ENCODE measurements around the gene ZNRF2.
"Not testable (repeated sequence)": the region's sequence is repeated elsewhere in the genome, so short reads cannot be mapped to it uniquely, and the experiment has no call there.

The ZNRF2 gene

DNA sequence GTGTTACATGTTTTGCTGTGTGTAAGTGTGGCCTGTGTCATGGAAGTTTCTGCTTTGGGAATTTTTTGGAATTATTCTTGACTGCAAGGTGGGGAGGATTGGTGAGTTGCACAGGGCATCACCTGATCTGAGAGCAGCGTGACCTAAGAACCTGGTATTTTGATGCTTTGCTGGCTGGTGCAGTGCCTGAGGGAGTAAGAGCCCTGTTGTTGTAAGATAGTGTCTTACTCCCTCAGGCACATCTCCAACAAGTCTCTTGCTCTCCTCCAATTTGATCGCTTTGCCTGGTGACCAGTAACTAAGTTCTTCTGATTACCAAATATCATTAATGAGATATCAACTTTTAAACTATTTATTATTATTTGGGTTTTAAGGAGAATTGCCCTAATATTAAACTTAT, 5.2 kb downstream of the ZNRF2 start:
- H3K9me3 ChIP-seq (ENCODE audit: control insufficient read depth, insufficient read depth, low read length); H3K9ac ChIP-seq (ENCODE audit: low read depth, low read length); H3K36me3 ChIP-seq (ENCODE audit: insufficient read depth, low read length): not testable (repeated sequence)
- H3K4me1 ChIP-seq (ENCODE audit: insufficient read depth, low read length), result peaks cover 11% of the 10 kb centered on the region

DNA sequence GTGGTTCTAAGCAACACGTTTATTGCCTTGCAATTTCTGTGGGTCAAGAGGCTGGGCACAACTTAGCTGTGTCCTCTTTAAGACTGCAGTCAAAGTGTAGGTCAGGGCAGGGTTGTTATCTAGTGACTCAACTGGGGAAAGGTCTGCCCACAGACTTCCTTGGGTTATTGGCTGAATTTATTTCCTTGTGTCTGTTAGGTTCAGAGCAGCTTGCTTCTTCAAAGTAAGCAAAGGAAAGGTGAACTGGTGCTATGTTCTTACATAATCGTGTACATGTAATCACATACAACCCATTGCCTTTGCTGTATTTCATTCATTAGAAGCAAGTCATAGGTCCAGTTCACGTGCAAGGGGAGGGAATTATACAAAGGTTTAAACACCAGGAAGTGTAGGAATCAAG, 5.9 kb downstream of the ZNRF2 start:
- not testable (repeated sequence) for H3K9me3 ChIP-seq (ENCODE audit: control insufficient read depth, insufficient read depth, low read length); H3K36me3 ChIP-seq (ENCODE audit: insufficient read depth, low read length); H3K9ac ChIP-seq (ENCODE audit: low read depth, low read length)
- H3K4me1 ChIP-seq (ENCODE audit: insufficient read depth, low read length), result peaks cover 11% of the 10 kb centered on the region

DNA sequence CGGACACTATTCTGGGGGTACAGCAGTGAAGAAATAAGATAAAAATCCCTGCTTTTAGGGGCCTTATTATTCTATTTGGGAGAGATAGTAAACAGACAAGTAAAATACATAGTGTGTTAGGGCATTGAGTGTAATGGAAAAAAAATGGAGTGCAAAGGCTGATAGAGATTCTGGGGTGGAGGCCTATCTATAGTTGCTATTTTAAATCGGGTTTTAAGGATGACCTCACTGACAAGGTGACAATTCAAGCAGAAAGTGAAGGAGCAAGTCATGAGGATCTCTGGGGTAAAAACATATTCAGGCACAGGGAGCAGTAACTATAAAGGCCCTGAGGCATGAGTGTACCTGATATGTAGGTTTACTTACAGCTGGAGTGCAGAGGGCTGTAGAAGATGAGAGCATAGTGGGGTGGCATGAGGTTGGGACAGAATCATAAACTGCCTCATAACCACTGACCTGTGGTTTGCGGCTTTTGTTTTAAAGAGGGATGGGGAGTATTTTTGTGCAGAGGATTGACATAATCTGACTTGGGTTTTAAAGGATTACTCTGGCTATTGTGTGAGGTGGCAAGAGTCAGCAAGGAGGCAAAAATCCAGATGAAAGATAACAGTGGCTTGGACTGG, 8.1 kb downstream of the ZNRF2 start:
- H3K4me1 ChIP-seq (ENCODE audit: insufficient read depth, low read length), result peaks cover 11% of the 10 kb centered on the region
- not testable (repeated sequence) for H3K9ac ChIP-seq (ENCODE audit: low read depth, low read length); H3K36me3 ChIP-seq (ENCODE audit: insufficient read depth, low read length); H3K9me3 ChIP-seq (ENCODE audit: control insufficient read depth, insufficient read depth, low read length)

DNA sequence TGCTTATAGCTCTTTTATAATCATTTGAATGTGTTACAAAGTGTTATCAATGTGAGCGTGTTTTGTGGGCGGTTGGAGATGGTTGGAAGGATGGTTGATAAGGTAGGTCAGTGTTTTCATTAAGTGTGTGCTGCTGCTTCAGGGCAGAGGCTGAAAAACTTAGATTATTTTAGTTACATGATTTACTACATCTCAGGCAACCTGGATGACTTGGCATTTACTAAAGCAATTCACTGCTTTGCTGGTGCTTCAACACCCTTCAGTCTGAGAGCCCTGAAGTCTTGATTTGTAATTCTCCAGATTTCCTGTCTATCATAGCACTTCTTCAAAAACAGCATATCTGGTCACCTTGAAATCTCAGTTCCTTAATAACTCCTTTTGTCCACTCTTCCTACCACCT, 11.9 kb downstream of the ZNRF2 start:
- not testable (repeated sequence) for H3K36me3 ChIP-seq (ENCODE audit: insufficient read depth, low read length); H3K9ac ChIP-seq (ENCODE audit: low read depth, low read length); H3K4me1 ChIP-seq (ENCODE audit: insufficient read depth, low read length); H3K9me3 ChIP-seq (ENCODE audit: control insufficient read depth, insufficient read depth, low read length)

DNA sequence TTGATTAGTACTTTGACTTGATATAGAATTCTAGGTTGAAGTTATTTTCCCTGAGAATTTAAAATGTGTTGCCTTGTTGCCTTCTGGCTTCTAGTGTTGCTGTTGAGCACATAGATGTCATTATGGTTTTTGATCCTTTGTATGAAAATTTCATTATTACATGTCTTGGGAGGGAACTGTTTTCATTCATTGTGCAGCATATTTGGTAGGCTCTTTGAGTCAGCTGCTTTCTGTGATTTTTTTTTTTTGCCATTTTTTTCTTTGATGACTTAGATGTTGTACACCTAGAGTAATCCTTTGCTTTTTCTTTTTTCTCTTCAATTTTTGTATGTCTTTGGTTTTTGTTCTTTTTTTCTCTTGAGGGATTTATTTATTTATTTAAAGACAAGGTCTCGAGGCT, 13.1 kb downstream of the ZNRF2 start:
- not testable (repeated sequence) for H3K9me3 ChIP-seq (ENCODE audit: control insufficient read depth, insufficient read depth, low read length); H3K4me1 ChIP-seq (ENCODE audit: insufficient read depth, low read length); H3K36me3 ChIP-seq (ENCODE audit: insufficient read depth, low read length); H3K9ac ChIP-seq (ENCODE audit: low read depth, low read length)

DNA sequence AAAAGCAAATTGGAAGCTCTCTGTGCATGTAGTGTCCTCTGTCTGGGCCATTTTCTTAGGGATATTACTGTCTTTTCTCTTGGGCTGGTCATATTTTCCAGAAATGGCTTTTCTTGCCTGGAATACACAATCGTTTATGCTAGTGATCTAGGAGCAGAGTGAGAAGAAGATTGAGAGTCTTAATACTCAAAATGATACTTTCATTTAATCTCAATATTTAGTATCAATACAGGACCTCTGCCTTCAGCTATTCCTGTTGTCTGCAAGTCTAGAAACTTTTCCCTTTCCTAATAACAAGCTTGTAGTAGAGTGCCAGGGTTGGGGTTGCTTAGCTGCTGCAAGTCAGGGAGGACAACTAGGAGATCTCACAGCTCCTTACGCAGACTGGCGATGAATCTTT, 14.0 kb downstream of the ZNRF2 start:
- H3K36me3 ChIP-seq (ENCODE audit: insufficient read depth, low read length); H3K9ac ChIP-seq (ENCODE audit: low read depth, low read length); H3K4me1 ChIP-seq (ENCODE audit: insufficient read depth, low read length); H3K9me3 ChIP-seq (ENCODE audit: control insufficient read depth, insufficient read depth, low read length): not testable (repeated sequence)

DNA sequence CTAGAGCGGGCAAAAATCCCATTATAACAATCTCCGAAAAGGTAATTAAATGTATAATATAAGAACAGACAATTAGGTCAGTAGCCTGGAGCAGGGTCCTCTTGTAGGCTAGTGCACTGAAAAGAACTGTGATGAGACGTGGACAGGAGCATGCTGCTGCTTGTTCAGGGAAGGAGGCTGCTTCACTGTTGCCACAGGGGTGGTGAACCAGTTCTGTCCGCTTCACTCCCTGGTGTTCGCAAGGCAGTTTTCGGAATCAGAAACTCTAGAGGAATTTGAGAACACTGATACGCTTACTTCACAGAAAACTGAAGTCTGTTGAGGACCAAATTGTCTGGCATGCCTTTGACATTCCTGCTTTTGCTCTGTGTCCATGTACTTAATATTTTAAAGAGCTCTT, 17.4 kb downstream of the ZNRF2 start:
- Histone ChIP-seq H3K9ac (ENCODE audit: low read depth, low read length) (no peak overlapping the region), H3K4me1 (ENCODE audit: insufficient read depth, low read length) (peaks cover 3% of the 10 kb centered on the region; the same call in 1 of the 2 replicates), H3K36me3 (ENCODE audit: insufficient read depth, low read length) (no peaks in the 10 kb centered on the region), H3K9me3 (ENCODE audit: control insufficient read depth, insufficient read depth, low read length) (no peaks in the 10 kb centered on the region)

DNA sequence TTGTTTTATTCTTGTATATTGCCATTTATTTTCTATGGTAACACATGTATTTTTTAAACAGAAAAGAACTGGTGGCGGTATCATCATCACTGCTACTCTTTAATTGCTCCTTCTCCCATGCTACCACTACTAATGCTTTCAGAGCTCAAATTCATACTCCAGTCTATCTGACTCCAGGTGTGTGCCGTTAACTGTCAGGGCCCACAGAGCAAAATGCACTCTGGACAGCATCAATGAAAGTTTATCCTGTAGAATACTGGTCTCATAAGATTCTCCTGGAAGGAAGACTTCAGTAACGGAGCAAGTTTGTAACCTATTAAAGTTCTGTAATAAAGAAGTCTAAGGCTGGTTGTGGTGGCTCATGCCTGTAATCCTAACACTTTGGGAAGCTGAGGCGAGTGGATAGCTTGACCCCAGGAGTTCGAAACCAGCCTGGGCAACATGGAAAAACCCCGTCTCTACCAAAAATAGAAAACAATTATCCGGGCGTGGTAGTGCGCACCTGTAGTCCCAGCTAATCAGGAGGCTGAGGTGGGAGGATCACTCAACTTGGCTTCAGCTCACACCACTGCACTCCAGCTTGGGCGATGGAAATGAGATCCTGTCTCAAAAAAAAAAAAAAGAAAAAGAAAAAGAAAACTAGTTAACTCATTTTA, 18.4 kb downstream of the ZNRF2 start:
- Histone ChIP-seq H3K36me3 (ENCODE audit: insufficient read depth, low read length) (no peaks in the 10 kb centered on the region), H3K9me3 (ENCODE audit: control insufficient read depth, insufficient read depth, low read length) (no peaks in the 10 kb centered on the region), H3K4me1 (ENCODE audit: insufficient read depth, low read length) (peaks cover 8% of the 10 kb centered on the region; the same call in 1 of the 2 replicates), H3K9ac (ENCODE audit: low read depth, low read length) (no peak overlapping the region)

DNA sequence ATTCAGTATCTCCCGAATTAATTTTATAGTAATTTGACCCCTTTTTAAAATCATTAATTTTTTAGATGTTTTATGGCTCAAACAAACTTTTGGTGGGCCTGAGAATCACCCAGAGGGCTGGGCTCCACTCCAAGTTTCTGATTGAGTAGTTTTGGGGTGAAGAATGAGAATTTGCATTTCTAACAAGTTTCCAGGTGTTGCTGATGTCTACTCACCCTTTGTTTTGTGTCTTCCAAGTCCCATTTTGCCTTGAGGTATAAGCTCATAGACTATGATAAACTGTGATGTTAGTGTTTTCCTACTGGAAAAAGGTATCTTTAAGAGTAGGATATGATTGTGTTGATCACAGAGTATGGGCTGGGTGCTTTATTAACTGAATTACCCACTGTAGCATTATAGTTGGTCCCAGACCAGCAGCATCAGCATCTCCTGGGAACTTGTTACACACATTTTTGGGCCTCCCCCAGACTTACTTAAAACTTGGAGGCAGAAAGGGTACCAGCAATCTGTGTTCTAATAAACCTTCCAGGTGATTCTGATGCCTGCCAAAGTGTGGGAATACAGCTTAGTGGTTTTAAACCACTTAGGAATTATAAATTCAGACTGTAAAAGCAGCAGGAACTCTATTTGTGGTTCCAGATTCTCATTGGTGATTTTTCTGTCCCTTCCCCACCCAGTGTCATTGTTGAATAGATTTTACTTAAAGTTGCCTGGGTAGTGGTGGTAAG, 19.1 kb downstream of the ZNRF2 start:
- no peaks in the 10 kb centered on the region for H3K36me3 ChIP-seq (ENCODE audit: insufficient read depth, low read length)
- no peaks in the 10 kb centered on the region for H3K9me3 ChIP-seq (ENCODE audit: control insufficient read depth, insufficient read depth, low read length)
- peaks cover 8% of the 10 kb centered on the region; the same call in 1 of the 2 replicates for H3K4me1 ChIP-seq (ENCODE audit: insufficient read depth, low read length)
- no peak overlapping the region for H3K9ac ChIP-seq (ENCODE audit: low read depth, low read length)

DNA sequence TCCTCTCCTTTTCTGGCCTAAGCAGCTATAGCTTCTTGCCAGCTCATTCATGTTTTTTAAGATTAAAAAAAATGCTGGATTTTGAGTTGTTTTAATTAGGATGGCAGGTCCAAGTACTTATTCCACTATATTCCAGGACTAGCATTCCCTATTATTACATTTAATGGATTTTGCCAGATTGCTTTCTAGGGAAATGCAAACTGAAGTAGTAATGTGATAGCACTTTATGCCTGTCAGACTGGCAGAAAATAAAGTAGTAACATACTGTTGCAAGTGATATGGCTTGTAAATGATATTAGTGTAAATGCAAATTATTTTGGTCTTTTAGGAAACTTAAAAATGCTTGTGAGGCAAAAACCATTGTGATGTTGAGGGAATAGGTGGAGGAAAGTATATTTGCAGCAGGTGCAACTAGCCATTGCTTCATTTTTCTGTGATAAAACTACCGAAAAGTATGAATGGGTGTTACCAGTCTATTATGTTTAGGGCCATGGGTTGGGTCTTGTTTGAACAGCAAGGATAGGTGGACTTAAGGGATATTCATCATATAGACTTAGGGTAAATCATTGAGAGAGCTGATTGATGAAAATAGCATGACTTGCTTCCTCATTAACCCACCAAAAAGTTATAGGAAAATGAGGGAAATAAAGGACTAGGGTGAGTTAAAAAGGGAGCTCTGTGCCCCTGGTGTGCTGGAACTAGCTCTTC, 19.9 kb downstream of the ZNRF2 start:
- H3K4me1 ChIP-seq (ENCODE audit: insufficient read depth, low read length), result peaks cover 8% of the 10 kb centered on the region; the same call in 1 of the 2 replicates

DNA sequence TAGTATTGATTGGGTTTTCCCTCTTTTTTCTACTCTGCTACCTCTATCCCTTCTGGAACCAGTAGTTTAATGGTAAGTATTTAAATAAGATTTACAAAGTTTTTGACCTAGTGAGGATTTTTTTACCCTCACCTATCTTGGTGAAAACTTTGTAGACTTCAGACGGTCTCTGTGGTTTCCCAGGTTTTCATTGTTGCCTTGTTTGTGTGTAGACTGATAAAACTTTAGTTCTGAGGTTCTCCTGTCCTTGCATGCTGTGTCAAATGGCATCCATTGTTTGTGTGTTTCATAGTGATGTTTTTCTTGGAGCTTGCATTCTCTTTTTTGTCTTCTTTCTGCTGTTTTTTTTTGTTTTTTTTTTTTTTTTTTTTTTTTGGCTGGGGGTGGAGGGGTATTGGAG, 22.6 kb downstream of the ZNRF2 start:
- H3K4me1 ChIP-seq (ENCODE audit: insufficient read depth, low read length), result peaks cover 9% of the 10 kb centered on the region; the same call in 1 of the 2 replicates
- no peaks in the 10 kb centered on the region for H3K36me3 ChIP-seq (ENCODE audit: insufficient read depth, low read length)
- no peak overlapping the region for H3K9ac ChIP-seq (ENCODE audit: low read depth, low read length)
- no peaks in the 10 kb centered on the region for H3K9me3 ChIP-seq (ENCODE audit: control insufficient read depth, insufficient read depth, low read length)

More for the DNA sequence above, 19.9 kb downstream of the ZNRF2 start:
- Histone ChIP-seq H3K9me3 (ENCODE audit: control insufficient read depth, insufficient read depth, low read length) (no peaks in the 10 kb centered on the region), H3K9ac (ENCODE audit: low read depth, low read length) (no peak overlapping the region), H3K36me3 (ENCODE audit: insufficient read depth, low read length) (no peaks in the 10 kb centered on the region)

DNA sequence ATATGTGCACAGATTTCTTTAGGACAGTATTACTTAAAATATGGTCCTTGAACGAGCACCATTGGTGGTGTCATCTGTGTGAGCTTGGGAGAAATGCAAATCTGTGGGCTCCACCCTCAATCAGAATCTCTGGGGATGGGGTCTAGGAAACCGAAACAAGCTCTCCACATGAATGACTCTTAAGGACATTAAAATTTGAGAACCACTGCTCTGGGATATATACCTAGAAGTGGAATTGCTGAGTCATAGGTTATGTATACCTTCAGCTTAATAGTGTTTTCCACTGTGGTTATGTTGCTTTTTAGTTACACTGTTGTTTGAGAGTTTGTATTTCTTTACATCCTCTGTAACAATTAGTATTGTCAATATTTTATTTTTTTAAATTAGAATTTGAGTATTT, 24.0 kb downstream of the ZNRF2 start:
- Histone ChIP-seq H3K4me1 (ENCODE audit: insufficient read depth, low read length) (peaks cover 17% of the 10 kb centered on the region; the same call in 1 of the 2 replicates), H3K9me3 (ENCODE audit: control insufficient read depth, insufficient read depth, low read length) (no peaks in the 10 kb centered on the region), H3K36me3 (ENCODE audit: insufficient read depth, low read length) (no peaks in the 10 kb centered on the region), H3K9ac (ENCODE audit: low read depth, low read length) (no peak overlapping the region)

DNA sequence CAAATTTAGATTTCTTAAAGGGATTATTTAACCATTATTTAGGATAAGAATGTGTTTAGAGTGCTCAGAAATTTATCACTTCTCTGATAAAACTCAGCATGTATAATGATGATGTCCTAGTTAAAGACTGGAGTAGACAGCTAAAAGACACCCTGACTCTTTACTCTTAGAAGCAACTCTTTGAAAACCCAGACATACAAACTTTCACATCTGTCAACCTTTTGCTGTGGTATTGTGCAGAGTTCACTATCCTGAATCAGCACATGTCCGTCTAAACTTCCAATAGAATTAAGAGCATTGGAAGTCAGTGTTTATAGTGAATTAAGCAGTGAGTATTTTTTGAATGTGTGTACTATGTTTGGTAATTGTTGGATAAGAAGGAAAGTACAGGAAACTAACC, 24.9 kb downstream of the ZNRF2 start:
- no peaks in the 10 kb centered on the region for H3K9me3 ChIP-seq (ENCODE audit: control insufficient read depth, insufficient read depth, low read length)
- H3K4me1 ChIP-seq (ENCODE audit: insufficient read depth, low read length), result peaks cover 15% of the 10 kb centered on the region; the same call in 1 of the 2 replicates
- no peaks in the 10 kb centered on the region for H3K36me3 ChIP-seq (ENCODE audit: insufficient read depth, low read length)
- H3K9ac ChIP-seq (ENCODE audit: low read depth, low read length), result no peak overlapping the region

DNA sequence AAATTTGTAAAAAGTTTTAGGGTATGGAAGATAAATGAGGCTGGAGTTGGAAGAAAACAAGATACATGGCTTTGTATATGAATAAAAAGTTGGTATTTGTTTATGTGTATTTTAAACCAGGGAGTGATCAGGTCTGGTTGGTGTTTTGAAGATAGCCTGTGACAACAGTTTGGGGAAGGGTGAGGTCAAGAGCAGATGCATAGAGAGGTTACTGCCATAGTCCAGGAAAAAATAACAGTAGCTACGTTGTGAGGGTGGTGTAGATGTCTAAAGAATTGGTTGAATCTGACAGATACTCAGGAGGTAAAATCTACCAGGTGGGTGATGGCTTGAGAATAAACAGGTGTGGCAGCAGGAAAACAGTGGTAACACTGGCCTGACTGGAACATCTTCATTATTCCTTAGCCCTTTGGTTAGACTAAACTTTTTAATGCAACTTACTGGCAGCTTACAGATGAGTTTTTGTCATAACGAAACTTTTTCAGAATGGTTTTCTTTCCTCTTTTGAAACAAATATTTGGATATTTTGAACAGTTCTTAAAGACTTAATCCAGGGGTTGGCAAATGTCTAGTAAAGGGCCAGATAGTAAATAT, 25.5 kb downstream of the ZNRF2 start:
- Histone ChIP-seq H3K9me3 (ENCODE audit: control insufficient read depth, insufficient read depth, low read length) (no peaks in the 10 kb centered on the region), H3K36me3 (ENCODE audit: insufficient read depth, low read length) (no peaks in the 10 kb centered on the region), H3K9ac (ENCODE audit: low read depth, low read length) (no peak overlapping the region), H3K4me1 (ENCODE audit: insufficient read depth, low read length) (peaks cover 14% of the 10 kb centered on the region; the same call in 1 of the 2 replicates)
